Suprapubic skin (tissue), 3 donors: Measurements from ENCODE around the gene COA4.

Experiments used
- CTCF ChIP-seq, 2 donors: fragments of 200-600 bp in 1 of 2; fragments of 450-650 bp in 1 of 2; sonication (generic) in 1 of 2; IDR thresholded peaks; one replicate each; pipeline ENCODE4 v1.5.1; 2016 to 2019; ENCODE audit warnings: antibody characterized with exemption in 2 of 2, mild to moderate bottlenecking in 1 of 2, moderate library complexity in 1 of 2
- EP300 ChIP-seq: sonication (generic); formaldehyde crosslinking; IDR thresholded peaks from one replicate; pipeline ENCODE4 v1.6.1; 2017; ENCODE audit warnings: antibody characterized with exemption
- POLR2A ChIP-seq, 2 donors: fragments of 450-650 bp; IDR thresholded peaks; one replicate each; pipeline ENCODE4 v1.6.1; 2017; ENCODE audit warnings: antibody characterized with exemption in 2 of 2, mild to moderate bottlenecking in 2 of 2, moderate library complexity in 2 of 2

GRCh38 chr11:73888244-73888643 is 11.6 kb upstream of the COA4 start:
- TF ChIP-seq CTCF (IDR thresholded peaks at IDR 0.05) (no peak), EP300 (no peak), POLR2A (IDR thresholded peaks at IDR 0.05) (no peak)
